ENCODE measurements around the gene NEU4. TPM values are rescaled to one million over a fixed set of nuclear protein-coding genes. Genes with fewer than 3 reads are reported as not detected.
"Not testable (repeated sequence)": the region's sequence is repeated elsewhere in the genome, so short reads cannot be mapped to it uniquely, and the experiment has no call there.

Gene NEU4
- total RNA-seq, 2 experiments from 2014 or later: 0.37 TPM; not detected in 1

DNA sequence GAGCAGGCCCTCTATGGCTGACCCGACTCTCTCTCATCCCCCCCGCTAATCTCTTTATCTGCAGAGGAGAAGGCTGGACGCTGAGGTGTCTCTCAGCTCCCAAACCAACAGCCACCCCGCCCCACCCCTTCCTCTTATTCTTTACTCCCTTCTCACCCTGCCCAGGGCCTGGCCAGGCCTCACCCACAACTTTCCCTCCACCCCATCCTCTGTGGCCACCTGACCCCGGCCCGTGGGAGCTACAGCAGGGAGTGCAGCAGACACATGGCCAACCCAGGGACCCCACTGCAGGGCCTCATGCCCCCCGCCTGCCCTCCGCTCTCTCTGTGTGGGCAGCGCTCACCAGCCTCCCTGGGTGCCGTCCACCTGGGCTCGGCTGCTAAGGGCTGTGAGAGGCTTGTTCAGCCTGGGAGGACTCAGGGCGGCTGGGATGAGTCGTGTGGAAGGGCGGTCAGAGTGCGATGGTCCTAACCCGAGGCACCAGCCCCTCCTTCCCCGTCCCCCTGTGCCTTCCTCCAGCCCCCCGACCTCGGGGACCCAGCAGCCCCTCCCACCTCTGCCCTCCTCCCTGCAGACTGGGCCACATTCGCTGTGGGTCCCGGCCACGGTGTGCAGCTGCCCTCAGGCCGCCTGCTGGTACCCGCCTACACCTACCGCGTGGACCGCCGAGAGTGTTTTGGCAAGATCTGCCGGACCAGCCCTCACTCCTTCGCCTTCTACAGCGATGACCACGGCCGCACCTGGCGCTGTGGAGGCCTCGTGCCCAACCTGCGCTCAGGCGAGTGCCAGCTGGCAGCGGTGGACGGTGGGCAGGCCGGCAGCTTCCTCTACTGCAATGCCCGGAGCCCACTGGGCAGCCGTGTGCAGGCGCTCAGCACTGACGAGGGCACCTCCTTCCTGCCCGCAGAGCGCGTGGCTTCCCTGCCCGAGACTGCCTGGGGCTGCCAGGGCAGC lies 6.8 kb downstream of the NEU4 start:
- POLR2A ChIA-PET: no interaction called here
- H3K27ac Mint-ChIP-seq: peak overlapping the region; percentile 57
- H3K27me3 Mint-ChIP-seq: no peaks in the 10 kb centered on the region
- CTCF ChIA-PET: no interaction called here
- no peaks in the 10 kb centered on the region for H3K9me3 Mint-ChIP-seq
- peaks cover 9% of the 10 kb centered on the region for H3K4me1 Mint-ChIP-seq
- no peak overlapping the region for H3K4me3 Mint-ChIP-seq
- H3K36me3 Mint-ChIP-seq (ENCODE audit: low read depth): no peaks in the 10 kb centered on the region
- DNase-seq: no peak

DNA sequence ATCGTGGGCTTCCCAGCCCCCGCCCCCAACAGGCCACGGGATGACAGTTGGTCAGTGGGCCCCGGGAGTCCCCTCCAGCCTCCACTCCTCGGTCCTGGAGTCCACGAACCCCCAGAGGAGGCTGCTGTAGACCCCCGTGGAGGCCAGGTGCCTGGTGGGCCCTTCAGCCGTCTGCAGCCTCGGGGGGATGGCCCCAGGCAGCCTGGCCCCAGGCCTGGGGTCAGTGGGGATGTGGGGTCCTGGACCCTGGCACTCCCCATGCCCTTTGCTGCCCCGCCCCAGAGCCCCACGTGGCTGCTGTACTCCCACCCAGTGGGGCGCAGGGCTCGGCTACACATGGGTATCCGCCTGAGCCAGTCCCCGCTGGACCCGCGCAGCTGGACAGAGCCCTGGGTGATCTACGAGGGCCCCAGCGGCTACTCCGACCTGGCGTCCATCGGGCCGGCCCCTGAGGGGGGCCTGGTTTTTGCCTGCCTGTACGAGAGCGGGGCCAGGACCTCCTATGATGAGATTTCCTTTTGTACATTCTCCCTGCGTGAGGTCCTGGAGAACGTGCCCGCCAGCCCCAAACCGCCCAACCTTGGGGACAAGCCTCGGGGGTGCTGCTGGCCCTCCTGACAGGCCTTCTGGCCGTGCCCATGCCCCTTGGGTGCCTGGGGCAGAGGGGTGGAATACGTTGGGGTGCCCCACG lies 7.6 kb downstream of the NEU4 start:
- ChIA-PET CTCF (no interaction called here), POLR2A (no interaction called here)
- no peaks in the 10 kb centered on the region for H3K9me3 Mint-ChIP-seq
- DNase-seq: no peak
- no peaks in the 10 kb centered on the region for H3K36me3 Mint-ChIP-seq (ENCODE audit: low read depth)
- H3K4me3 Mint-ChIP-seq: no peak overlapping the region
- H3K4me1 Mint-ChIP-seq: peaks cover 12% of the 10 kb centered on the region
- no peak overlapping the region for H3K27ac Mint-ChIP-seq
- no peaks in the 10 kb centered on the region for H3K27me3 Mint-ChIP-seq

DNA sequence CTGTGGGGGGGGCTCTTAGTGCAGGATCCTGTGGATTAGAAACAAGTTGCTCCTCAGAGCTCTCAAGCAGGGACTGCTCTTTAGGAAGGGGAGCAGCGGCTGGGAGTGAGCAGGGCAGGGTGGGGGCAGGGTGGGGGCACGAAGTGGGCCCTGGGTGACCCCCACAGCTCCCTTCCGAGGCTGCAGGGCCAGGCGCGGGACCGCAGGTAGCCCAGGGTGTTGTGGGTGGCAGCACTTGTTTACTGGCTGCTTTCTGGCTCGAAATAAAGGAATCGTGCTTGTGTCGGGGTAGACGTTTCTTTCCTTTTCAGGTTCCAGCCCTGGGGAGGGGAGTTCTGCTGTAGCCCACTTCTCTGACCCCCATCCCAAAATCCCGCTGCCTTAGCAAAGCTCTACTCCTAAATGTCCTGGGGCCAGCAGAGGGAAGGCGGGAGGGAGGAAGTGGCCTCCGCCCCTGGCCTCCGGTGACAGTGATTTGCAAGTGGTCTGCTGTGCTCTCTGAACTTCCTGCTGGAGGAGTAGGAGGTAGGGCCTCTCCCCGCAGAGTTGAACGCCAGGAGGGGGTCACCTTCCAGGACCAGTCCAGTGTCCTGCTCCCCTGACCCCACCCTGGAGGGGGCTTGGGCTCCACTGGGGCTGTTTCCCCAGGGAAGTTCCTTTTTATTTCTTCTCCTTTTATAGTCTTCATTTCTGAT lies 8.3 kb downstream of the NEU4 start:
- Mint-ChIP-seq H3K27ac (peak overlapping the region; percentile 19), H3K4me1 (peaks cover 12% of the 10 kb centered on the region), H3K9me3 (no peaks in the 10 kb centered on the region), H3K4me3 (no peak overlapping the region), H3K36me3 (ENCODE audit: low read depth) (no peaks in the 10 kb centered on the region), H3K27me3 (no peaks in the 10 kb centered on the region)
- DNase-seq: no peak
- POLR2A ChIA-PET: no interaction called here
- CTCF ChIA-PET: interaction anchor here (0.7 kb wide), 1 partner anchor 15 kb away, joined by 4 read pairs; no protein-coding TSS in a partner anchor

DNA sequence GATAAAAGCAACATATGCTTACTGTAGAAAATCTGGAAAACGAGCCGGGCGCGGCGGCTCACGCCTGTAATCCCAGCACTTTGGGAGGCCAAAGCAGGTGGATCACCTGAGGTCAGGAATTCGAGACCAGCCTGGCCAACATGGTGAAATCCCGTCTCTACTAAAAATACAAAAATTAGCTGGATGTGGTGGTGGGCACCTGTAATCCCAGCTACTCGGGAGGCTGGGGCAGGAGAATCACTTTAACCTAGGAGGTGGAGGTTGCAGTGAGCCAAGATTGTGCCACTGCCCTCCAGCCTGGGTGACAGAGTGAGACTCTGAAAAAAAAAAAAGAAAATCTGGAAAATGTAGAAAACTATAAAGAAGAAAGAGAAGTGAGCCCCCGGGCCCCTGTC lies 8.8 kb downstream of the NEU4 start:
- CTCF ChIA-PET: interaction anchor here (0.7 kb wide), 1 partner anchor 15 kb away, joined by 4 read pairs; no protein-coding TSS in a partner anchor
- DNase-seq; H3K27me3 Mint-ChIP-seq; H3K36me3 Mint-ChIP-seq (ENCODE audit: low read depth); H3K4me3 Mint-ChIP-seq; H3K27ac Mint-ChIP-seq; H3K9me3 Mint-ChIP-seq; POLR2A ChIA-PET: not testable (repeated sequence)
- H3K4me1 Mint-ChIP-seq: peaks cover 16% of the 10 kb centered on the region

DNA sequence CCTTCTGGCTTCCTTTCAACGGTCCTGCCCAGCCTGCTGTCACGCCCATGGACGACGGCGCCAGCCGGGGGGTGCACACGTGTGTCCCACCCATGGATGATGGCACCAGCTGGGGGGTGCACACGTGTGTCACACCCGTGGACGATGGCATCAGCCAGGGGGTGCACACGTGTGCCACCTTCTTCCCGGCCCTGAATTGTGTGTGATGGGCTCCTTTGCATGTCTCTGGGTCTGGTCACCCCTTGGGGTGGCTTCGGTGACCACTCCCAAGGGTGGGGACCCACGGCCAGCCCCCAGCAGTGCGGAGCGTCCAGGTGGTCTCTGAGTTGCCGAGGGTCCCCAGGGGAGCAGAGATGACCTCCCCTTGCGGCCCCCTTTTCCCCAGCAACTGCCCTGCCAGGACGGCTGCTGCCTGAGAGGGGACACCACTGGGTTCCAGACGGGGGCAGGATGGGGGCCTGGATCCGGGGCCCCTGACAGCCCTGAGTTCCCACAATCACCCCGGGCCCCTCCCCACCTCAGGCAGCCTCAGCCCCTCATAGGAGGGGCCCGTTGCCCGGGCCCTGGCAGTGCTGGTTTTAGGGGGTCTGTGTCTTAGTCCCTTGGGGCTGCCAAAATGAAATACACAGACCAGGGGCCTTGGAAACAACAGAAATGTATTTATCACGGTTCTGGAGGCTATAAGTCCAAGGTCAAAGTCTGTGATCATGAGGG lies 9.4 kb downstream of the NEU4 start:
- no peaks in the 10 kb centered on the region for H3K27me3 Mint-ChIP-seq
- H3K4me1 Mint-ChIP-seq: peaks cover 18% of the 10 kb centered on the region
- POLR2A ChIA-PET: no interaction called here
- peaks cover 4% of the 10 kb centered on the region for H3K36me3 Mint-ChIP-seq (ENCODE audit: low read depth)
- no peak overlapping the region for H3K27ac Mint-ChIP-seq
- CTCF ChIA-PET: interaction anchor here (0.7 kb wide), 1 partner anchor 14 kb away, joined by 4 read pairs; no protein-coding TSS in a partner anchor
- H3K4me3 Mint-ChIP-seq: no peak overlapping the region
- DNase-seq: no peak
- H3K9me3 Mint-ChIP-seq: peaks cover 7% of the 10 kb centered on the region

DNA sequence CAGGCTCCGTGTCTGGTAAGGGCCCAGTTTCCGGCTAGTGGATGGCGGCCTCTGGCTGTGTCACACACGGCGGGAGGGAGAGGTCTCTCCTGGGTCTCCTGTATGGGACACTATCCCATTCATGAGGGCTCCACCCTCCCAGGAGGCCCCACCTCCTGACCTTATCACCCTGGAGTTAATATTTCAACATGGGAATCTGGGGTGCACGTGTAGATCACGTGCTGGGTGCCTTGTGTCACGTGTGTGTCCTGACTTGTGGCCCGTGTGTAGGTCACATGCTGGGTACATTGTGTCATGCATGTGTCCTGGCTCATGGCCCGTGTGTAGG lies 9.9 kb downstream of the NEU4 start:
- Mint-ChIP-seq H3K27me3 (no peaks in the 10 kb centered on the region), H3K9me3 (peaks cover 11% of the 10 kb centered on the region), H3K27ac (no peak overlapping the region), H3K4me3 (no peak overlapping the region), H3K4me1 (peaks cover 20% of the 10 kb centered on the region), H3K36me3 (ENCODE audit: low read depth) (peaks cover 8% of the 10 kb centered on the region)
- ChIA-PET CTCF (no interaction called here), POLR2A (no interaction called here)
- no peak for DNase-seq

DNA sequence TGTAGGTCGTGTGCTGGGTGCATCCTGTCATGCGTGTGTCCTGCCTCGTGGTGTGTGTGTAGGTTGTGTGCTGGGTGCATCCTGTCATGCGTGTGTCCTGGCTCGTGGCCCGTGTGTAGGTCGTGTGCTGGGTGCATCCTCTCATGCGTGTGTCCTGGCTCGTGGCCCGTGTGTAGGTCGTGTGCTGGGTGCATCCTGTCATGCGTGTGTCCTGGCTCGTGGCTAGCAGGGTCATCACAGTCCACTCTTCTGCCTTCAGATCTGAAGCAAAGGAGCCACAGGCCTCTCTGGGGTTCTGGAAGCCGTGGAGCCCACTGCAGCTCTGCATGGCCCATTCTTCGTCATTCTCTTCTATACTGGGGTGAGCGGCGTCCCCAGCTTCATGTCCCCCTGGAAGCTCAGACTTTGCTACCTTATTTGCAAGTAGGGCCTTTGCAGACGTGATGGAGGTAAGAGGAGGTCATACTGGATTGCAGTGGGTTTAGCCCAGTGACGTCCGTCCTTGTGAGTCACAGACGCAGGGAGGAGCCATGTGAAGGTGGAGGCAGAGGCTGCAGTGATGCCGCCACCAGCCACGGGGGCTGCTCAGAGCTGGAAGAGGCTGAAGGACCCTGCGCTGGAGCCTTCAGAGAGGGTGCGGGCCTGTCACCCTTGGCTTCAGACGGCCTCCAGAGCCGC lies 11.1 kb downstream of the NEU4 start:
- H3K27me3 Mint-ChIP-seq; H3K4me3 Mint-ChIP-seq; H3K27ac Mint-ChIP-seq; POLR2A ChIA-PET; H3K36me3 Mint-ChIP-seq (ENCODE audit: low read depth); CTCF ChIA-PET; DNase-seq: not testable (repeated sequence)
- Mint-ChIP-seq H3K4me1 (peaks cover 18% of the 10 kb centered on the region), H3K9me3 (peaks cover 16% of the 10 kb centered on the region)

DNA sequence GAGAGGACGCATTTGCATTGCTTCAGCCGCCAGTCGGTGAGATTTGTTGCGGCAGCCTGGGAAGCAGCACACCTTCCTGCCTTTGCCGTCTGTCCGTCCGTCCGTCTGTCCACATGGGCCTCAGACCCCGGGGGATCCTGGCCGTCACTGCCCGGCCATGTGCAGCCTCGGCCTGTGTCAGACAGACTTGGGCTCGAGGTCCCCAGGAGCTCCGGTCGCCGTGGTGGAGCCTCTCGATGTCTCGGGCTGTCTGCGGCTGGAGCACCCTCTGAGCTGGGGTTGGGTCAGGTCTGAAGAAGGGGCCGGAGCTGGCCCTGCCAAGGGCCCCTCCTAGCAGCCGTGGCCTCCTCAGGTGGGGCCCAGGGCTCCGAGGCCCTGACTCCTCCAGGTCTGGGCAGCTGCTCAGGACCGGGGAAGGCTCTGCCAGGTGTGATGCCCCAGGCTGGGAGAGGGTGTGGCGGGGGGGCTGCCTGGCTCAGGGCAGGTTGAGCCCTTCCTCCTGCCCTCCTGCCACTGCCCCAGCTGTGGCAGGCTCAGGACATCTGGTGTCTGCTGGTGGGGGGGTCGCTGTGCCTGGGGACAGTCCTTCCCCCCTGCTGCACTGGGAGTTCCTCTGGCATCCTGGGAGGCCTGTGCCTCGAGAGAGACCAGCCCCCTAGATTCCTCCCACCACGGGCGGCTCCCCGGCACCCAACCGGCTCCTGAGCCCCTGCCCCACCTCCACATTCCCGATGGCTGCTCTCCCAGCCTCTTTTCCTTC lies 11.8 kb downstream of the NEU4 start:
- no peak overlapping the region for H3K4me3 Mint-ChIP-seq
- DNase-seq: no peak
- POLR2A ChIA-PET: no interaction called here
- CTCF ChIA-PET: no interaction called here
- peaks cover 18% of the 10 kb centered on the region for H3K4me1 Mint-ChIP-seq
- no peak overlapping the region for H3K27ac Mint-ChIP-seq
- peaks cover 4% of the 10 kb centered on the region for H3K27me3 Mint-ChIP-seq
- H3K9me3 Mint-ChIP-seq: peaks cover 20% of the 10 kb centered on the region
- peaks cover 8% of the 10 kb centered on the region for H3K36me3 Mint-ChIP-seq (ENCODE audit: low read depth)

DNA sequence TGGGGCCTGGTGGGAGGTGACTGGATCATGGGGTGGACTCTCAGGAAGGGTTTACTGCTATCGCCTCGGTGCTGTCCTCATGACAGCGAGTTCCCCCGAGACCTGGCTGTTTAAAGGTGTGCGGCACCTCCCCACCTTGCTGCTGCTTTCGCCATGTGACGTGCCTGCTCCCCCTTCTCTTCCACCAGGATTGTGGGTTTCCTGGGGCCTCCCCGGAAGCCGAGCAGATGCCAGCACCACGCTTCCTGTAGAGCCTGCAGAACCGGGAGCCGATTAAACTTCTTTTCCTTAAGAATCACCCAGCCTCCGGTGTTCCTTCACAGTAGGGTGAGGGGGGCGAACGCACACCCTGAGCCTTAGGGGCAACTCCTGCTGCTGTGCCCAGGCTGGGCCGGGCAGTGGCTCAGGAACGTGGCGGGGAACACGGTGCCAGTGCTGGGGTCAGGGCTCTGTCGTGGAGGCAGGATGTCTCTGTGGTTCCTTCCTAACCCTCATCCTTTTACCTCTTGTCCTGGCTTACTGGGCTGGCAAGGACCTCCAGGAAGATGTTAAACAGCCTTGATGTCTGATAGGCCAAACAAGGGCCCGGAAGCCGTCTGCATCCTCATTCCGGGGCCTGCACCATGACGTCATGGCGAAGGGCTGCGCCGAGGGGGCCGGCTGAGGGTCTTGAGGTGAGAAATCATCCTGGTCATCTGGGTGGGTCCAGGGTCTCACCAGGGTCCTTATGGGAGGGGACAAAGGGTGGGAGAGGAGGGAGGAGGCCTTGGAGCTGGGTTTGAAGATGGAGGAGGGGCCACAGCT lies 12.7 kb downstream of the NEU4 start:
- Mint-ChIP-seq H3K36me3 (ENCODE audit: low read depth) (peaks cover 8% of the 10 kb centered on the region), H3K27ac (no peak overlapping the region), H3K4me3 (no peak overlapping the region), H3K27me3 (peaks cover 4% of the 10 kb centered on the region), H3K4me1 (peaks cover 18% of the 10 kb centered on the region), H3K9me3 (peaks cover 22% of the 10 kb centered on the region)
- DNase-seq: no peak
- POLR2A ChIA-PET: no interaction called here
- CTCF ChIA-PET: no interaction called here

DNA sequence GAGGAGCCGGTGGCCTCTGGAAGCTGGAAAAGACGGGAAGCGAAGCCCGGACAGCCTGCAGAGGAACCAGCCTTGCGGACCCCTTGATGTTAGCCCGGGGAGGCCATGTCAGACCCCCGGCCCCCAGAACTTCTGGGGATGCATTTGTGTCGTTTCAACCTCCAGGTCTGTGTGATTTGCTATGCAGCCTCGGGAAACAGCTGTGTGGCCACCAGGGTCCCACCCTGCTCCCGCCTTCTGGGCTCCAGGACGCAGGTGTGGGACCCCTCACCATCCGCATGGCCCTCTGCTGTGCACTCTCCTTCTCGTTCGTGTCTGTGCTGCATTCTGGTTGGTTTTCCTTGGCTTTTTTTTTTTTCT lies 13.3 kb downstream of the NEU4 start:
- POLR2A ChIA-PET: interaction anchor here (0.6 kb wide), 1 partner anchor 17 kb away, joined by 3 read pairs; no protein-coding TSS in a partner anchor
- CTCF ChIA-PET: no interaction called here
- peaks cover 8% of the 10 kb centered on the region for H3K36me3 Mint-ChIP-seq (ENCODE audit: low read depth)
- no peak for DNase-seq
- H3K4me3 Mint-ChIP-seq: no peak overlapping the region
- H3K4me1 Mint-ChIP-seq: peaks cover 17% of the 10 kb centered on the region
- H3K27me3 Mint-ChIP-seq: peaks cover 4% of the 10 kb centered on the region
- peaks cover 24% of the 10 kb centered on the region for H3K9me3 Mint-ChIP-seq
- H3K27ac Mint-ChIP-seq: no peak overlapping the region
